Adrenal gland (tissue), 5 donors: ENCODE data around the gene MICALL1.
"Not testable (repeated sequence)": the region's sequence is repeated elsewhere in the genome, so short reads cannot be mapped to it uniquely, and the experiment has no call there.

Experiments
- CTCF ChIP-seq, 6 experiments: fragments of 450-650 bp in 4 of 6; fragments of 200-600 bp in 2 of 6; sonication (generic) in 1 of 6; IDR thresholded peaks; 1 replicate in 5 of 6; 2 replicates in 1 of 6; pipeline versions ENCODE4 v1.5.1 to v1.8.0; 2016 to 2021; ENCODE audit warnings: antibody characterized with exemption in 6 of 6, mild to moderate bottlenecking in 2 of 6, moderate library complexity in 1 of 6
- POLR2A ChIP-seq, 2 donors: fragments of 450-650 bp; IDR thresholded peaks; one replicate each; pipeline ENCODE4 v1.6.1; 2017; ENCODE audit warnings: antibody characterized with exemption in 2 of 2, mild to moderate bottlenecking in 2 of 2, moderate library complexity in 1 of 2
- donor health status: DM: no; HTN: no; CAD: no.

- not testable (repeated sequence) for TF ChIP-seq POLR2A, CTCF (IDR thresholded peaks at IDR 0.05)
Measured at GRCh38 chr22:37944423-37944822, 38.3 kb downstream of the MICALL1 start.
